Mesothelial cell of epicardium (in vitro differentiated cells): ENCODE data around the gene FBXO9. TPM values are rescaled to one million over a fixed set of nuclear protein-coding genes. Genes with fewer than 3 reads are reported as not detected.

Source experiments
- DNase-seq, 2 experiments: peaks; one replicate each; pipeline ENCODE4 v3.0.0; 2021; ENCODE audit warnings: low spot score in 2 of 2; ENCODE audit not compliant: unreplicated experiment in 2 of 2
- H3K27ac Mint-ChIP-seq: 2 replicates; pipeline ENCODE4 v1.8.0; 2021; ENCODE audit warnings: mixed read lengths
- H3K27me3 Mint-ChIP-seq: 2 replicates; pipeline ENCODE4 v1.8.0; 2021; ENCODE audit warnings: low read depth, mixed read lengths
- H3K36me3 Mint-ChIP-seq: 2 replicates; pipeline ENCODE4 v1.8.0; 2021; ENCODE audit warnings: mixed read lengths
- H3K4me1 Mint-ChIP-seq: 2 replicates; pipeline ENCODE4 v1.8.0; 2021; ENCODE audit warnings: mixed read lengths
- H3K4me3 Mint-ChIP-seq: 2 replicates; pipeline ENCODE4 v1.8.0; 2021; ENCODE audit warnings: mild to moderate bottlenecking, moderate library complexity, mixed read lengths
- H3K9me3 Mint-ChIP-seq: 2 replicates; pipeline ENCODE4 v1.8.0; 2021; ENCODE audit warnings: mixed read lengths
- total RNA-seq: library from RNA; stranded (reverse); gene quantifications from 3 replicates; pipeline ENCODE4 v1.2.1, GENCODE V29; 2021
- TF ChIP-seq, protein P1 (sequence below): fragments of 200-600 bp; sonication (generic); IDR thresholded peaks from one replicate; pipeline ENCODE4 v1.5.0; 2021; ENCODE audit warnings: antibody characterized with exemption; ENCODE audit not compliant: unreplicated experiment

FBXO9 gene
- total RNA-seq, 1 donor from 2014 or later, result 74.8 TPM

DNA sequence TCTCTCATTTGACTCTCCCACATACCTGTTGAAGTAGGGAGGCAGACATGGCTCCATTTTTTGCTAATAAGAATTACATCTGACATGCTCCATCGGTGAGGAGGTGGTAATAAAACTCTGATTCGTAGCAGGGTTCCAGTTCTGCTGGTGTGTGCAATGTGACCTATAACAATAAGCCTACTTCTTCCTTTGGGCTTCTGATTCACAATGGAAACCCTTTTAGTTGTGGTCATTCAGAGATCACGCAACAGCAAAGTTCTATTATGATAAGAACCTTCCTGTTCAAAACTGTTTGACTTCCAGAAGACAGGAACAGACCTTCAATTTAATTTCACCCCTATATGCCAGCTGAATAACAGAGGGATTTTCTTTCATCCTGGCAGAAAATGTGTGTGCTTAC is 38.7 kb upstream of the FBXO9 start:
- H3K36me3 Mint-ChIP-seq, result peaks cover 41% of the 10 kb centered on the region
- no peaks in the 10 kb centered on the region for H3K4me1 Mint-ChIP-seq
- no peaks in the 10 kb centered on the region for H3K9me3 Mint-ChIP-seq
- TF ChIP-seq, protein P1, sequence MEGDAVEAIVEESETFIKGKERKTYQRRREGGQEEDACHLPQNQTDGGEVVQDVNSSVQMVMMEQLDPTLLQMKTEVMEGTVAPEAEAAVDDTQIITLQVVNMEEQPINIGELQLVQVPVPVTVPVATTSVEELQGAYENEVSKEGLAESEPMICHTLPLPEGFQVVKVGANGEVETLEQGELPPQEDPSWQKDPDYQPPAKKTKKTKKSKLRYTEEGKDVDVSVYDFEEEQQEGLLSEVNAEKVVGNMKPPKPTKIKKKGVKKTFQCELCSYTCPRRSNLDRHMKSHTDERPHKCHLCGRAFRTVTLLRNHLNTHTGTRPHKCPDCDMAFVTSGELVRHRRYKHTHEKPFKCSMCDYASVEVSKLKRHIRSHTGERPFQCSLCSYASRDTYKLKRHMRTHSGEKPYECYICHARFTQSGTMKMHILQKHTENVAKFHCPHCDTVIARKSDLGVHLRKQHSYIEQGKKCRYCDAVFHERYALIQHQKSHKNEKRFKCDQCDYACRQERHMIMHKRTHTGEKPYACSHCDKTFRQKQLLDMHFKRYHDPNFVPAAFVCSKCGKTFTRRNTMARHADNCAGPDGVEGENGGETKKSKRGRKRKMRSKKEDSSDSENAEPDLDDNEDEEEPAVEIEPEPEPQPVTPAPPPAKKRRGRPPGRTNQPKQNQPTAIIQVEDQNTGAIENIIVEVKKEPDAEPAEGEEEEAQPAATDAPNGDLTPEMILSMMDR, result no peak
- no peak overlapping the region for H3K27ac Mint-ChIP-seq
- H3K4me3 Mint-ChIP-seq, result no peak overlapping the region
- no peaks in the 10 kb centered on the region for H3K27me3 Mint-ChIP-seq
- no peak for DNase-seq

DNA sequence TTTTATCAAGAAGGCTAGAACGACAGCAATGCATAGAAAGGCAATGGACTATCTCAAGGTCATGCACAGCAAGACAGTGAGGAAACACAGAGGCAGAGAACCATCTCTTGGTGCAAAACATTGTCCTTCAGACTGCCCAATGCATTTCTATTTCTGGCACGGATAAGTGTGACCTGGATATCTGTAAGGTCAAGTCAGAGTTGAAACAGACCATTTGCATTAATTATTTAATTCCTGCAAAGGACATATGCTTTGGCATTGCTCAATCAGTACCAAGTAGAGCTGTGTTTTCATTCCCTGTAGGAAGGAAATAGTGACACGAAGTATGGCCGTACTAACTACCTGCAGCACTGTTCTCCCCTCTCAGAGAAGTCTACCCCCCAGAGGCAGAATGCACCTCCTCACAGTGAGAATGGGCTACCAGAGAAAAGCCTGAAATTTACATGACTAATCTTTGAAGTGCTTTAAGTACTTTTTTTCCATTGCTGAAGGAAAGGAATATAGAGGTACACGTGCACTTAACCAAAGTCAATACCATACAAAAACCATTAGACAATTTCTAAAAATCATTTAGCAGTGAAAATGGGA is 38.0 kb upstream of the FBXO9 start:
- no peaks in the 10 kb centered on the region for H3K4me1 Mint-ChIP-seq
- no peak overlapping the region for H3K27ac Mint-ChIP-seq
- TF ChIP-seq, protein P1, result no peak
- no peak for DNase-seq
- no peak overlapping the region for H3K4me3 Mint-ChIP-seq
- H3K9me3 Mint-ChIP-seq, result no peaks in the 10 kb centered on the region
- no peaks in the 10 kb centered on the region for H3K27me3 Mint-ChIP-seq
- H3K36me3 Mint-ChIP-seq, result peaks cover 41% of the 10 kb centered on the region

DNA sequence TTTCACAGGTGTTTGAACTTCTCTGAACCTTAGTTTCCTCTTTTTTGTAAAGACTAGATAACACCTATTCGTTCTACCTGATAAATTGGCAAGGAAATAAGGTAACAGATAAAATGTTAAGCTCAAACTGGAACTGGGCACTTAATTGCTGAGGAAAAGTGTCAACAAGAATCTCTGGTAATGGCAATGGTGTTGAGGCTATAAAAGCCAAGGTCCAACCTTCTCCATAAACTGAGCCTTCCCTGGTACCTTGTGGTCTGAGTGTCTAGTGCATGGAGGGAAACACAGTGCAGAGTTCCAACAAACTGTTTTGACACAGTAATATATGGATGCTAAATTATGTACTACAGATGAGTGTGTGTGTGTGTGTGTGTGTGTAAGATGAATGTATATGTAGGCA is 36.7 kb upstream of the FBXO9 start:
- H3K27me3 Mint-ChIP-seq, result no peaks in the 10 kb centered on the region
- H3K9me3 Mint-ChIP-seq, result no peaks in the 10 kb centered on the region
- DNase-seq, result no peak
- no peak overlapping the region for H3K4me3 Mint-ChIP-seq
- H3K36me3 Mint-ChIP-seq, result peaks cover 37% of the 10 kb centered on the region
- H3K4me1 Mint-ChIP-seq, result no peaks in the 10 kb centered on the region
- TF ChIP-seq, protein P1, result no peak
- no peak overlapping the region for H3K27ac Mint-ChIP-seq

DNA sequence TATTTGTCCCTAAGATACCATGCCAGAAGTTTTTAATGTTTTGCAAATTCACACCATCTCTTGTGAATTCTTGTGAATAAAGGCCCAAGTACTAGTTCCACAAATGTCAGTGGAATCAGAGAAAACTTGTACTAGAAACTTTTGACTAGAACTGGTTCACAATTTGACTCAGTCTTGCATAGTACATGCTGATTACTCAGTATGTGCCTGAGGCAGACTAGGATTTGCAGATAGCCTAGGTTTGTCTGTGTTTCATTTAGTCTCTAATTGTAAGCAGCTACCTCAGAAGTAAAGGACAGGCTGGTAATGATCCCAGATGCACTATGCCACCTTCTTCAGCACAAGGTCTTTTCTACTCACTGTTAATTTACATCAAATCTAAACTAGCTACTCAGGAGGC is 35.9 kb upstream of the FBXO9 start:
- Mint-ChIP-seq H3K9me3 (no peaks in the 10 kb centered on the region), H3K4me1 (no peaks in the 10 kb centered on the region), H3K27me3 (no peaks in the 10 kb centered on the region), H3K36me3 (peaks cover 36% of the 10 kb centered on the region), H3K27ac (no peak overlapping the region), H3K4me3 (no peak overlapping the region)
- no peak for DNase-seq
- TF ChIP-seq, protein P1, result no peak

DNA sequence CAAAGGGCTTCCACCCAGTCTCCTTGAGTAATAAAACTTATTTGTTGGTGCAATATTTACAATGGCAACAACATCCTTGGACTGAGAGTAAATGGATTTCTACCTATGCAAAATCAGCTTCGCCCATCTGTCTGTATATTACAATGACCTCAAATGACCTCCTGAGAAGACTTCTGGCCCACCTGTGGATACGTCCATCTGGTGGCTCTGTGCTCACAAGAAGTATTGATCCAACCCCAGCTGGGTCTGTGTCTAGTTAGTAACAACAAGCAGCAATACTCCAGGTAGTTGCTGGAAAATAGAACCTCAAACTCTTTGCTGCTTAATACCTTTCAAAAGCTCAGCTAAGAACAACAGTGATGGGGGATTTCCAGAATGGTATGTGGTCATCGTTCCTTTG is 35.4 kb upstream of the FBXO9 start:
- H3K27ac Mint-ChIP-seq, result no peak overlapping the region
- no peaks in the 10 kb centered on the region for H3K4me1 Mint-ChIP-seq
- no peak for DNase-seq
- no peak overlapping the region for H3K4me3 Mint-ChIP-seq
- TF ChIP-seq, protein P1, result no peak
- no peaks in the 10 kb centered on the region for H3K27me3 Mint-ChIP-seq
- no peaks in the 10 kb centered on the region for H3K9me3 Mint-ChIP-seq
- H3K36me3 Mint-ChIP-seq, result peaks cover 37% of the 10 kb centered on the region

DNA sequence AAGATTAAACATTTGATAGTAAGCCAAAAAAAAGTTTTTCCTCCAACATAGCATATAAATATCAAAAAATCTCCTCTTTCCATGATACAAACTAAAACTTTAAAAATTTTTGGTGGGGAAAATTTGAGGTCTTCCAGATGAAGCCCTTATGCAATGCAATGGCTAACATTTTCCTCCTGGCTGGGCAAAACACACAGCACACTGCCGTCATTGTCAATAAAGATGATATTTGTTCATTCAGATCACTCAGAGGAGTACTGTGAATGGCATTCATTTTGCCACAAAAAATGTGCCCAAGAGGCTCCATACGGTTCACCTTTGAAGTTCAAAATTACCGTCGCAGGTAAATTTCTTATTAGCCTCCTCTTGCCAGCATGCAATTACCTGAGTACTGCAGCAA is 33.9 kb upstream of the FBXO9 start:
- peaks cover 40% of the 10 kb centered on the region for H3K36me3 Mint-ChIP-seq
- no peaks in the 10 kb centered on the region for H3K9me3 Mint-ChIP-seq
- no peaks in the 10 kb centered on the region for H3K27me3 Mint-ChIP-seq
- DNase-seq, result no peak
- H3K4me3 Mint-ChIP-seq, result no peak overlapping the region
- no peaks in the 10 kb centered on the region for H3K4me1 Mint-ChIP-seq
- no peak overlapping the region for H3K27ac Mint-ChIP-seq
- TF ChIP-seq, protein P1, result no peak
